Measurements from ENCODE around the gene GLS. TPM values are rescaled to one million over a fixed set of nuclear protein-coding genes. Genes with fewer than 3 reads are reported as not detected.

Gene GLS
- total RNA-seq, 2 donors from 2014 or later = 47.2 to 99.3 TPM

DNA sequence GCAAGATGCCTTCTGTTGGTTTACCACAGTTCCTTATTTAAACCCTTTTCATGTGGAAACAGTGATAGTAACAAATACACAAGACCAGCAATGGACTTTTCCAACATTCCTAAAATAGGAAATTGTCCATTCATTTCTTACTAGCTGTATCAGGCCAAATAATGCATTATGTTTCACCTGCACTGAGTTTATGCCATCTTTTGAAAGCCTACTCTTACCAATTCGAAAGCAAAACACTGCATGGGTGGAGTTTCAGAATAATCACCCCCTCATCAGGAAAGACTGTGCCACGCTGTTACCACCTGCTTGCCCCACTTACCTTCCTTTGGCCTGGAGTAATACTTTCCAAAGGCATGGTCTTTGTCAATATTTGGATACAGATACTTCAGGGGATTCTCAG, 95.9 kb downstream of the GLS start:
- H3K4me3 Mint-ChIP-seq = no peak overlapping the region
- Histone ChIP-seq H3K4me1 (ENCODE audit: control insufficient read depth, insufficient read depth, low read length) (no peaks in the 10 kb centered on the region), H3K9me3 (ENCODE audit: control insufficient read depth, low read length) (peaks cover 14% of the 10 kb centered on the region), H3K36me3 (ENCODE audit: control insufficient read depth, insufficient read depth, low read length) (peaks cover 98% of the 10 kb centered on the region), H3K4me3 (ENCODE audit: low read length) (no peak overlapping the region), H3K27me3 (ENCODE audit: control insufficient read depth, insufficient read depth, low read length, poor library complexity, severe bottlenecking) (no peaks in the 10 kb centered on the region), H3K9ac (ENCODE audit: extremely low read depth, low read length, poor library complexity, severe bottlenecking) (no peak overlapping the region), H3K27ac (ENCODE audit: low read depth, low read length) (no peak overlapping the region)
- H3K27ac Mint-ChIP-seq = no peak overlapping the region
- DNase-seq = no peak
- no peaks in the 10 kb centered on the region for H3K9me3 Mint-ChIP-seq
- peaks cover 14% of the 10 kb centered on the region for H3K4me1 Mint-ChIP-seq
- 86 to 99% methylated on average over 2 of the region's 2 CpGs for WGBS, 2 experiments (ENCODE audit: insufficient coverage in 1 of 2, insufficient read length in 1 of 2)
- TF ChIP-seq, protein P1, sequence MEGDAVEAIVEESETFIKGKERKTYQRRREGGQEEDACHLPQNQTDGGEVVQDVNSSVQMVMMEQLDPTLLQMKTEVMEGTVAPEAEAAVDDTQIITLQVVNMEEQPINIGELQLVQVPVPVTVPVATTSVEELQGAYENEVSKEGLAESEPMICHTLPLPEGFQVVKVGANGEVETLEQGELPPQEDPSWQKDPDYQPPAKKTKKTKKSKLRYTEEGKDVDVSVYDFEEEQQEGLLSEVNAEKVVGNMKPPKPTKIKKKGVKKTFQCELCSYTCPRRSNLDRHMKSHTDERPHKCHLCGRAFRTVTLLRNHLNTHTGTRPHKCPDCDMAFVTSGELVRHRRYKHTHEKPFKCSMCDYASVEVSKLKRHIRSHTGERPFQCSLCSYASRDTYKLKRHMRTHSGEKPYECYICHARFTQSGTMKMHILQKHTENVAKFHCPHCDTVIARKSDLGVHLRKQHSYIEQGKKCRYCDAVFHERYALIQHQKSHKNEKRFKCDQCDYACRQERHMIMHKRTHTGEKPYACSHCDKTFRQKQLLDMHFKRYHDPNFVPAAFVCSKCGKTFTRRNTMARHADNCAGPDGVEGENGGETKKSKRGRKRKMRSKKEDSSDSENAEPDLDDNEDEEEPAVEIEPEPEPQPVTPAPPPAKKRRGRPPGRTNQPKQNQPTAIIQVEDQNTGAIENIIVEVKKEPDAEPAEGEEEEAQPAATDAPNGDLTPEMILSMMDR (conservative IDR thresholded peaks at IDR 0.05) = no peak
- no peaks in the 10 kb centered on the region for H3K27me3 Mint-ChIP-seq (ENCODE audit: insufficient read depth)
- H3K36me3 Mint-ChIP-seq (ENCODE audit: low read depth) = peaks cover 93% of the 10 kb centered on the region

DNA sequence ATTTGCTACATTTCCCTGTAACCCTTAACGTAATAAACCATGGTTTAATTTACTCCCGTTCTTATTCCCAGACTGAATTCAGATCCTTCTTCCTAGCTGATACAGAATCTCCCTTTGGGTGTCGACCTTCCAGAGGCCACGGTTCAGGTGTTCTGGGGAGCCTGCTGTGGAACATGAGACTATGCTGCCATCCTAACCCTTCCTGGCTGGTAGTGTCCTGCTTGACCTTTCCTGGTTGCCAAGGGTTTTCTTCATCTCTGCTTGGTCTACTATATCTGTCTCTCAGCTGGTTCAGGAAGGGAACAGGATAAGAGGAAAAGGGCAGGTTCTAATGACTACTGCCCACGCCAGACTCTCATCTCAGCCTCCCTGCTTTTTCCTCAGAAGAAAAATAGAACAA, 96.9 kb downstream of the GLS start:
- H3K9me3 Mint-ChIP-seq = no peaks in the 10 kb centered on the region
- DNase-seq = no peak
- TF ChIP-seq, protein P1 (conservative IDR thresholded peaks at IDR 0.05) = no peak
- Histone ChIP-seq H3K36me3 (ENCODE audit: control insufficient read depth, insufficient read depth, low read length) (peaks cover 99% of the 10 kb centered on the region), H3K9me3 (ENCODE audit: control insufficient read depth, low read length) (peaks cover 10% of the 10 kb centered on the region), H3K4me1 (ENCODE audit: control insufficient read depth, insufficient read depth, low read length) (no peaks in the 10 kb centered on the region), H3K27me3 (ENCODE audit: control insufficient read depth, insufficient read depth, low read length, poor library complexity, severe bottlenecking) (no peaks in the 10 kb centered on the region), H3K27ac (ENCODE audit: low read depth, low read length) (no peak overlapping the region), H3K4me3 (ENCODE audit: low read length) (no peak overlapping the region), H3K9ac (ENCODE audit: extremely low read depth, low read length, poor library complexity, severe bottlenecking) (no peak overlapping the region)
- H3K27ac Mint-ChIP-seq = no peak overlapping the region
- no peaks in the 10 kb centered on the region for H3K27me3 Mint-ChIP-seq (ENCODE audit: insufficient read depth)
- H3K36me3 Mint-ChIP-seq (ENCODE audit: low read depth) = peaks cover 93% of the 10 kb centered on the region
- H3K4me3 Mint-ChIP-seq = no peak overlapping the region
- 96 to 100% methylated on average over 2 to 5 of the region's 5 CpGs for WGBS, 2 experiments (ENCODE audit: insufficient coverage in 1 of 2, insufficient read length in 1 of 2)
- H3K4me1 Mint-ChIP-seq = peaks cover 17% of the 10 kb centered on the region

DNA sequence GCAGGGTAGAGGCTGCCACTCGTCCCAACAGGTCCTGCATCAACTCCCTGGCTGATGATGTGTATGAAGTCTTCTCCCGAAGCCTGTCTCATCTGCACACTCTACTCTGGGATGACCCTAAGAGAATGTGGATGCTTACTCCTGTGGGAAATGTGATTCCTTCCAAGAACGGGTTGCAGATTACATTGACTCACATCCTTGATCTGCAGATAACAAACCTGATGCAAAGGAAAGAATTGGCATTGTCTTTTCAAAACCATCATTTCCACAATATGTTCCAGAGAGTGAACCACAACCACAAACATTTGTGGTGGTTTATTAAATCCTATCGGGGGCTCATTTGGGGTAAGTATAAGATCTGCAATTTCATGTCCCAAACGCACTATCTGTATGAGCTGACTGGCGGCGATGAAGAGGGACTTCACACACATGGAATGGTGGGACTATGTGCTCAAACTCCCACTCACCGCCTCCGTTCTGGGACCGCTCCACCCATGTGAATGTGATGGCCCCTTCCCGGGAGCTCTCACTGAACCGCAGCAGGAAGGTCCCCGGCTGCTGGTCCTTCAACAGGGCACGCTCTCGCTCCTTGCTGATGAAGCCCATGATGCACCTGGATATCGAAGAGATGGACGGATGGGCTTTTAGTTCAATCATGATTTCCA, 97.9 kb downstream of the GLS start:
- Mint-ChIP-seq H3K4me1 (peaks cover 17% of the 10 kb centered on the region), H3K4me3 (no peak overlapping the region), H3K27me3 (ENCODE audit: insufficient read depth) (no peaks in the 10 kb centered on the region), H3K36me3 (ENCODE audit: low read depth) (peaks cover 94% of the 10 kb centered on the region), H3K27ac (no peak overlapping the region), H3K9me3 (peaks cover 3% of the 10 kb centered on the region)
- no peaks in the 10 kb centered on the region for H3K27me3 ChIP-seq (ENCODE audit: control insufficient read depth, insufficient read depth, low read length, poor library complexity, severe bottlenecking)
- 94 to 100% methylated on average over 12 to 17 of the region's 17 CpGs for WGBS, 2 experiments (ENCODE audit: insufficient coverage in 1 of 2, insufficient read length in 1 of 2)
- no peak overlapping the region for H3K9ac ChIP-seq (ENCODE audit: extremely low read depth, low read length, poor library complexity, severe bottlenecking)
- TF ChIP-seq, protein P1 (conservative IDR thresholded peaks at IDR 0.05) = no peak
- H3K4me3 ChIP-seq (ENCODE audit: low read length) = no peak overlapping the region
- peaks cover 11% of the 10 kb centered on the region for H3K9me3 ChIP-seq (ENCODE audit: control insufficient read depth, low read length)
- peaks cover 99% of the 10 kb centered on the region for H3K36me3 ChIP-seq (ENCODE audit: control insufficient read depth, insufficient read depth, low read length)
- no peaks in the 10 kb centered on the region for H3K4me1 ChIP-seq (ENCODE audit: control insufficient read depth, insufficient read depth, low read length)
- no peak for DNase-seq
- no peak overlapping the region for H3K27ac ChIP-seq (ENCODE audit: low read depth, low read length)

Data from endodermal cell (in vitro differentiated cells).